Heart right ventricle (tissue), 16 donors: Measurements from ENCODE around the gene HECTD3. TPM values are rescaled to one million over a fixed set of nuclear protein-coding genes. Genes with fewer than 3 reads are reported as not detected.

Source experiments
- ATAC-seq, 8 donors: fragments of 200-7000 bp; cut with Tn5 transposase; one replicate each; pipeline ENCODE4 v1.9.1; 2020; ENCODE audit warnings: mild to moderate bottlenecking in 8 of 8, moderate library complexity in 8 of 8, moderate number of reproducible peaks in 1 of 8
- DNase-seq, 2 donors: peaks; one replicate each; pipeline ENCODE4 v3.0.0-alpha.2; 2020
- H3K27ac ChIP-seq, 10 donors: fragments of 200-600 bp; sonication (generic) in 2 of 10; one replicate each; pipeline versions ENCODE4 v1.5.0 to v1.8.0; 2020 to 2022; ENCODE audit warnings: mild to moderate bottlenecking in 3 of 10
- H3K27me3 ChIP-seq, 7 donors: fragments of 200-600 bp; one replicate each; pipeline ENCODE4 v1.8.0; 2021 to 2022; ENCODE audit warnings: mild to moderate bottlenecking in 2 of 7
- H3K36me3 ChIP-seq, 9 donors: fragments of 200-600 bp; sonication (generic) in 1 of 9; one replicate each; pipeline versions ENCODE4 v1.5.0 to v1.8.0; 2020 to 2022; ENCODE audit warnings: mild to moderate bottlenecking in 2 of 9
- H3K4me1 ChIP-seq, 9 donors: fragments of 200-600 bp; sonication (generic) in 1 of 9; one replicate each; pipeline versions ENCODE4 v1.5.0 to v1.8.0; 2020 to 2022; ENCODE audit warnings: mild to moderate bottlenecking in 4 of 9
- H3K4me3 ChIP-seq, 10 donors: fragments of 200-600 bp; sonication (generic) in 2 of 10; one replicate each; pipeline versions ENCODE4 v1.5.0 to v1.8.0; 2020 to 2022; ENCODE audit warnings: mild to moderate bottlenecking in 7 of 10, moderate library complexity in 2 of 10
- H3K9me3 ChIP-seq, 11 donors: fragments of 200-600 bp in 10 of 11; sonication (generic) in 2 of 11; one replicate each; pipeline versions ENCODE4 v1.5.0 to v1.8.0; 2013 to 2022; ENCODE audit warnings: mild to moderate bottlenecking in 2 of 11, control low read depth in 1 of 11, moderate library complexity in 1 of 11
- CTCF ChIP-seq, 9 donors: fragments of 200-600 bp; sonication (generic) in 2 of 9; IDR thresholded peaks; one replicate each; pipeline versions ENCODE4 v1.5.0 to v1.8.0; 2021 to 2022; ENCODE audit warnings: antibody characterized with exemption in 9 of 9, mild to moderate bottlenecking in 5 of 9, moderate library complexity in 1 of 9
- WGBS, 2 donors: extraction: QIAGEN DNeasy Blood & Tissue Kit; methylation state at CpG; one replicate each; pipeline ENCODE4 v1.1.7; 2013; ENCODE audit warnings: inconsistent platforms in 1 of 2; 5-methylcytosine and 5-hydroxymethylcytosine counted together
- intact Hi-C, 10 donors: fragments of 100-400 bp; cut with DNase I; formaldehyde crosslinking; loops; one replicate each; pipeline versions ENCODE4 v1.11.1 to v1.14.2; 2022
- polyA plus RNA-seq, 2 donors: library from polyadenylated mRNA; stranded (reverse); fragments of 200-250 nt; gene quantifications; one replicate each; pipeline ENCODE4 v1.2.3, GENCODE V29; 2013
- total RNA-seq, 10 donors: library from RNA; stranded (reverse); fragmentation: NEBNext Ultra II Directional in 3 of 10; extraction: Animal tissue kit (Norgen Biotek cat#: 25700) in 3 of 10; gene quantifications; one replicate each; pipeline versions ENCODE4 v1.2.1 to v1.2.4, GENCODE V29; 2021 to 2023
- donor health status: Arrhythmogenic right ventricular cardiomyopathy.
- donor health status: ischemic (EF 13 %, LVEDD 7.1; RV severe dilation, severe dysfunction).
- donor health status: healthy with polysubstance abuse.
- donor health status: DM: no; HTN: yes; CAD: no.
- donor health status: DM: no; HTN: no; CAD: no.
- donor health status: ischemic (EF 25% LVEDD 6.9; RV normal size, moderate dysfunction).
- donor health status: ischemic (EF 25% LVEDD 5.7; RV mildly dilated, moderate dysfunction).
- donor health status: healthy.
- donor health status: DM: yes; HTN: yes; CAD: no.
- donor health status: Ischemic cardiomyopathy.
- donor health status: ischemic (EF 35%, LVEDD 5.7; RV mildly dilated, moderate dysfunction).
- donor health status: nonischemic (EF 11% LVEDD 7.7; RV severe dilation, severe dysfunction).
- donor health status: DM: yes; HTN: yes; CAD: no.
- donor health status: PGD.
- donor health status: ischemic (EF 29% LVEDD 5.4; RV normal size, mild dysfunction).
- donor health status: nonischemic (EF 23%, LVEDD 6.1; RV moderate dilation, normal function).

Gene HECTD3
- total and polyA plus RNA-seq, 12 donors: 15.2 to 29.4 (median 18.6) TPM

DNA sequence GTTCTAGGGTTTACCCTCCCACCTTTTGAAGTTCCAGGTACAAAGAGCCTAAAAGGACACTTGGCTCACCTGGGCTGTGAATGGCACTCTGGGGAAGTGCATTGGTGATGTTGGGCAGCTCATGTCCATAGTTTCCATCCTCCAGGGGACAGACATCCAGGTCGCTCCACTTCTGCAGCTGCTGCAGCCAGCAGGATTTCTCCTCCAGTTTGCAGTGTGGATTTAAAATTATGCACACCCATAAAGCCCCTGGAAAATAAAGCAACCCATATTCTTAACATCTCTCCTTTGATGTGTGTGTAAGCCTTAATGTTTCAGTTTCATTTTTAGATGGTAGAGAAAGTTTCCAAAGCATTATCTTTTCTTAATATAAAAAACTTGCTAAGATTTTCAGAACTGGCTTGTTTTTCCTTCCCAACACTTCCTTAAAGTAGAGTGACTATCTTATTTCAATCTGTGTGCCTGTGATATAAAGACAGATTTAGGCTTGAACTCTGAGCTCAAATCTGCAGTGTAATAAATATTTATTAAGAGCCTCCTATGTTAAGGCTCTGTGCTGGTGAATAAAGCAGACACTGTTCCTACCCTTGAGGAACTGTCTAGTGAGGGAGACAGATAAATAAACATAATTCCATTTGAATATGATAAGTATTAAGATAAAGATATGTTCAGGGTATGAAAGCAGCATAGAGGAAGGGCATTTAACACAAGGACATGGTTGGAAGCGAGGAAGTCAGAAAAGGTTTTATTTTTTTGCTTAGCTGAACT, 40.1 kb upstream of the HECTD3 start:
- no peaks in the 10 kb centered on the region for H3K9me3 ChIP-seq
- no peak for ATAC-seq
- peak overlapping the region in 1 of 10 donors; percentile 53 for H3K27ac ChIP-seq
- H3K4me1 ChIP-seq: peaks cover 0 to 14% (median 0%) of the 10 kb centered on the region in 9 donors
- no peak for TF ChIP-seq CTCF (IDR thresholded peaks at IDR 0.05)
- no peak for DNase-seq
- H3K36me3 ChIP-seq: peaks cover 0 to 3% (median 0%) of the 10 kb centered on the region in 9 donors
- H3K4me3 ChIP-seq: peak overlapping the region in 1 of 10 donors; percentile 18
- intact Hi-C loops: no loop called here
- no peaks in the 10 kb centered on the region for H3K27me3 ChIP-seq
- WGBS, 2 donors: 61 to 67% methylated on average over 2 of the region's 2 CpGs

- no peak for TF ChIP-seq CTCF (IDR thresholded peaks at IDR 0.05)
- H3K4me1 ChIP-seq: peaks cover 0 to 14% (median 0%) of the 10 kb centered on the region in 9 donors
- intact Hi-C loops: no loop called here
- H3K9me3 ChIP-seq: no peaks in the 10 kb centered on the region
- peaks cover 0 to 13% (median 0%) of the 10 kb centered on the region in 9 donors for H3K36me3 ChIP-seq
- H3K27me3 ChIP-seq: no peaks in the 10 kb centered on the region
- ATAC-seq (no peak), DNase-seq (no peak)
- 88 to 93% methylated on average over 5 of the region's 5 CpGs for WGBS, 2 donors
- H3K4me3 ChIP-seq: no peak overlapping the region
- H3K27ac ChIP-seq: no peak overlapping the region
Measured at GRCh38 chr1:45047032-45047431, 35.9 kb upstream of the HECTD3 start.

GRCh38 chr1:45044916-45045315, 33.8 kb upstream of the HECTD3 start:
- no peaks in the 10 kb centered on the region for H3K27me3 ChIP-seq
- no peaks in the 10 kb centered on the region for H3K4me1 ChIP-seq
- H3K4me3 ChIP-seq: no peak overlapping the region
- 86 to 93% methylated on average over 1 of the region's 1 CpG for WGBS, 2 donors
- DNase-seq (no peak), ATAC-seq (no peak)
- intact Hi-C loops: no loop called here
- no peaks in the 10 kb centered on the region for H3K9me3 ChIP-seq
- peaks cover 0 to 13% (median 0%) of the 10 kb centered on the region in 9 donors for H3K36me3 ChIP-seq
- no peak for TF ChIP-seq CTCF (IDR thresholded peaks at IDR 0.05)
- H3K27ac ChIP-seq: no peak overlapping the region

DNA sequence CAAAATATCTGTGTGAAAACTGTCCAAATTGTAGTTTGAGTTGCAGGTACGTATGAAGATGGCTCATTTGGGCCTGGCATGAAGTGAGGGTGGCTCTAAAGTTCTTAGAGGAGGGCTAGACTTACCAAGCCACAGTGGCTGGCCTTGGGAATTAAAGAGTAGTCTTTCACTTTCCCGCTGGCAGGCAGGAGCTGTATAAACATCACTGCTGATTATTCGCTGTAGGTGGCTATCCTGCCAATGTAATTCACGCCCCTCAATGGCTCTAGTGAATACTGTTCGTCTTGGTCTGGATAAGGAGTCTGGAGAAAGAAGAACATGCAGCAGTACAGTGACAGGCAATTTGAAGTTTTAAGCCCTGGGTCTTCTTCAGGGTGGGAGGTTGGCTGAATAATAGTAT, 32.0 kb upstream of the HECTD3 start:
- ATAC-seq: no peak
- intact Hi-C loops: no loop called here
- Histone ChIP-seq H3K27me3 (no peaks in the 10 kb centered on the region), H3K4me3 (no peak overlapping the region), H3K36me3 (peaks cover 0 to 13% (median 0%) of the 10 kb centered on the region in 9 donors), H3K9me3 (no peaks in the 10 kb centered on the region), H3K27ac (no peak overlapping the region), H3K4me1 (no peaks in the 10 kb centered on the region)
- TF ChIP-seq CTCF (IDR thresholded peaks at IDR 0.05): no peak
- no peak for DNase-seq
- 75 to 80% methylated on average over 5 of the region's 5 CpGs for WGBS, 2 donors
